Glutamatergic neuron (in vitro differentiated cells): ENCODE measurements around the gene RFXANK. TPM values are rescaled to one million over a fixed set of nuclear protein-coding genes. Genes with fewer than 3 reads are reported as not detected.

Experiments
- DNase-seq: peaks from one replicate; pipeline ENCODE4 v3.0.0; 2022
- H3K27ac Mint-ChIP-seq: one replicate; pipeline ENCODE4 v1.8.0; 2020; ENCODE audit warnings: mild to moderate bottlenecking, mixed read lengths, inconsistent platforms; ENCODE audit not compliant: unreplicated experiment
- H3K27me3 Mint-ChIP-seq: one replicate; pipeline ENCODE4 v1.8.0; 2020; ENCODE audit warnings: mild to moderate bottlenecking, moderate library complexity, mixed read lengths, inconsistent platforms; ENCODE audit not compliant: unreplicated experiment
- H3K36me3 Mint-ChIP-seq: one replicate; pipeline ENCODE4 v1.8.0; 2020; ENCODE audit warnings: mild to moderate bottlenecking, mixed read lengths, inconsistent platforms; ENCODE audit not compliant: unreplicated experiment
- H3K4me1 Mint-ChIP-seq: one replicate; pipeline ENCODE4 v1.8.0; 2020; ENCODE audit warnings: mild to moderate bottlenecking, low read depth, mixed read lengths, inconsistent platforms; ENCODE audit not compliant: unreplicated experiment
- H3K4me3 Mint-ChIP-seq: one replicate; pipeline ENCODE4 v1.8.0; 2020; ENCODE audit warnings: mild to moderate bottlenecking, mixed read lengths, inconsistent platforms; ENCODE audit not compliant: unreplicated experiment
- H3K9me3 Mint-ChIP-seq: one replicate; pipeline ENCODE4 v1.8.0; 2020; ENCODE audit warnings: mild to moderate bottlenecking, moderate library complexity, mixed read lengths, inconsistent platforms; ENCODE audit not compliant: unreplicated experiment
- long read RNA-seq: library from polyadenylated mRNA; unstranded; transcript quantifications from one replicate; pipeline ENCODE4 v2.0.0, GENCODE V29; 2020; ENCODE audit not compliant: unreplicated experiment
- total RNA-seq: library from RNA; stranded (reverse); fragmentation: NEBNext Ultra II Directional; extraction: Animal tissue kit (Norgen Biotek cat#: 25700); gene quantifications from one replicate; pipeline ENCODE4 v1.2.1, GENCODE V29; 2021; ENCODE audit not compliant: unreplicated experiment
- TF ChIP-seq, protein P1 (sequence below): fragments of 200-600 bp; sonication (generic); IDR thresholded peaks from one replicate; pipeline ENCODE4 v1.5.0; 2021; ENCODE audit not compliant: partially characterized antibody, unreplicated experiment

Gene RFXANK, protein sequence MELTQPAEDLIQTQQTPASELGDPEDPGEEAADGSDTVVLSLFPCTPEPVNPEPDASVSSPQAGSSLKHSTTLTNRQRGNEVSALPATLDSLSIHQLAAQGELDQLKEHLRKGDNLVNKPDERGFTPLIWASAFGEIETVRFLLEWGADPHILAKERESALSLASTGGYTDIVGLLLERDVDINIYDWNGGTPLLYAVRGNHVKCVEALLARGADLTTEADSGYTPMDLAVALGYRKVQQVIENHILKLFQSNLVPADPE
- total RNA-seq = 73.5 TPM
- long read RNA-seq, partial matches to known transcripts = 9 of 19 reads
- long read RNA-seq, other reads (novel, unspliced or antisense) = 5 of 19 reads

DNA sequence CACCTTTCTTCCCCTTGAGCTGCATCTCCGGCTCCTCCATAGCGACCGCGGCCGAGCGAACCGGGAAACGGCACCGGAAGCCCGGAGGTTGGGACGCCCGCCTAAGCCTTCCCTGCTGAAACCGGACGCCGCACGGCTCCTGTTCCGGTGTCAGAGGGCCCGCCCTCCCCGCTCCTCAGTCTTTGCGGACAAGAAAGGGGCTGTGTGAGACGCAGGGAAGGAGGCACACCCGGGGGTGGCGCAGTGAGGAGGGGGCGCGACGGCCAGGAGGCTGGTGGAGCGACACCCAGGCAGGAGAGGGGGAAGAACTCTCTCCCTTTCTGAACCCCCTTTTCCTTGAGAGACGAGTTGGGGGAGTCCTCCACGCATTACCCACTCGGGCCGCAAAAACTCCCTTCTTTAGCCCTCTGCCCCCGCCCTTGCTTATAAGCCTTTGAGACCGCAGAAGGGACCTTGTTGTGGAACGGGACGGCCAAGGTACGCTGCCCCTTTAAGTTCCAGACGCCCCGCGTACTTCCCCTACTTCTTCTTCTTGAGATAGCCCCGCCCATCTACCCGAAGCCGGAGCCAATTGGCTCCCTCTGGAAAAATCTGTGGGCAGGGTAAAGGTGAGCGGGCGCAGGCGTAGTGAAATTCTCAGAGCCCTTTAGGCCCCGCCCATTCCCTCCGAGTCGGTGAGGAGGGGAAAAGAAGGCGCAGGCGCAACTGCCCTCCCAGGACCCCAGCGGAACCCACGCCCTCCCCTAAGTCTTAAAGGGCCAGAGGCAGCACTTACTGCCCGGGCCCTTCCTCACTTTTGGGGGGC lies at the start of gene RFXANK, which contains the start of gene BORCS8:
TSS of gene RFXANK (plus strand) at position 181 of the 805 bp plus-strand sequence. CDS start 1,689 bp downstream, outside the sequence.
TSS of gene BORCS8 (minus strand) at position 75 of the 805 bp plus-strand sequence. CDS start at position 40, 35 bp downstream.
- TF ChIP-seq, protein P1, sequence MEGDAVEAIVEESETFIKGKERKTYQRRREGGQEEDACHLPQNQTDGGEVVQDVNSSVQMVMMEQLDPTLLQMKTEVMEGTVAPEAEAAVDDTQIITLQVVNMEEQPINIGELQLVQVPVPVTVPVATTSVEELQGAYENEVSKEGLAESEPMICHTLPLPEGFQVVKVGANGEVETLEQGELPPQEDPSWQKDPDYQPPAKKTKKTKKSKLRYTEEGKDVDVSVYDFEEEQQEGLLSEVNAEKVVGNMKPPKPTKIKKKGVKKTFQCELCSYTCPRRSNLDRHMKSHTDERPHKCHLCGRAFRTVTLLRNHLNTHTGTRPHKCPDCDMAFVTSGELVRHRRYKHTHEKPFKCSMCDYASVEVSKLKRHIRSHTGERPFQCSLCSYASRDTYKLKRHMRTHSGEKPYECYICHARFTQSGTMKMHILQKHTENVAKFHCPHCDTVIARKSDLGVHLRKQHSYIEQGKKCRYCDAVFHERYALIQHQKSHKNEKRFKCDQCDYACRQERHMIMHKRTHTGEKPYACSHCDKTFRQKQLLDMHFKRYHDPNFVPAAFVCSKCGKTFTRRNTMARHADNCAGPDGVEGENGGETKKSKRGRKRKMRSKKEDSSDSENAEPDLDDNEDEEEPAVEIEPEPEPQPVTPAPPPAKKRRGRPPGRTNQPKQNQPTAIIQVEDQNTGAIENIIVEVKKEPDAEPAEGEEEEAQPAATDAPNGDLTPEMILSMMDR = no peak
- DNase-seq = peak; percentile 99
- Mint-ChIP-seq H3K27ac (peak within 1 kb of the TSS; percentile 91), H3K4me1 (peaks cover 3% of the 10 kb centered on the region), H3K27me3 (peaks cover 3% of the 10 kb centered on the region), H3K36me3 (no peaks in the 10 kb centered on the region), H3K4me3 (peak within 1 kb of the TSS; percentile 94), H3K9me3 (peaks cover 1% of the 10 kb centered on the region)

DNA sequence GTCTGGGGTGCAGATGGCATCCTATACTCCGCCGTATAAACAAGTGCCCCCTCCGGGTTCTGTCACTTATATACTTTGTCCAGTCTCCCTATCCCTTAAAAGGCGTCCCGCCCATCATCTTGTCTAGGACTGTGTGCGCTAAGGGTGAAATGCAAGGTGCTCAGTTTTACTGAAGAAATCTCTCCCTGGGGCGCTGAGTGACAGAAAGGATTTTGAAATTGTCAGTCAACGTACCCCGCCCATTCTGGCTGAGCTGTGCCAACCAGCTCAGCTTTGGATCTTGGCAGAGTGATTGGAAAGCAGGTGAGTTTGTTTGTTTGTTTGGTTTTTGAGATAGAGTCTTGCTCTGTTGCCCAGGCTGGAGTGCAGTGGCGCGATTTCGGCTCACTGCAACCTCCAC lies 49.7 kb upstream of the RFXANK start:
- Mint-ChIP-seq H3K36me3 (no peaks in the 10 kb centered on the region), H3K27me3 (peaks cover 7% of the 10 kb centered on the region)

DNA sequence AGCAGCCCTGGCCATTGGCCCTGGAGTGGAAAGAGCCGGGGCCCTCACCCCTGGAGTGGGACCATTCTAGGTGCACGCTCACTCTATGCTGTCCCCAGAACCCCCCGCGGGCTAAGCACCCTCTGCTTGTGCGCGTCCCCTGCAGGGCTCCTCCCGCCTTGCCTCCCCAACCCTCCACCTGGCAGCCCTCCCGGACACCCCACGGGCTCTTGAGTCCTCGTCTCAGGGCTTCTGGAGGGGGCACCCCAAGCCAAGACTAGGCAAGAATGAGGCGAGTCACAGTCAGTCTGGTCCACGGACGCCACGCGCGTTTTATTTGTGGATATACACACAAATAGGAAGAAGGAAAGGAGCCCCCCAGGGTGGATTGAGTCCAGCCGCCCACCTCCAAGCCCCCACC lies 46.8 kb upstream of the RFXANK start:
- Mint-ChIP-seq H3K27me3 (no peaks in the 10 kb centered on the region), H3K4me3 (no peak overlapping the region), H3K9me3 (peaks cover 3% of the 10 kb centered on the region), H3K4me1 (no peaks in the 10 kb centered on the region), H3K36me3 (no peaks in the 10 kb centered on the region), H3K27ac (no peak overlapping the region)
- TF ChIP-seq, protein P1 = no peak
- DNase-seq = no peak

More for the DNA sequence above, 49.7 kb upstream of the RFXANK start:
- Mint-ChIP-seq H3K27ac (no peak overlapping the region), H3K4me3 (no peak overlapping the region), H3K4me1 (no peaks in the 10 kb centered on the region), H3K9me3 (peaks cover 6% of the 10 kb centered on the region)
- no peak for DNase-seq
- TF ChIP-seq, protein P1 = no peak

DNA sequence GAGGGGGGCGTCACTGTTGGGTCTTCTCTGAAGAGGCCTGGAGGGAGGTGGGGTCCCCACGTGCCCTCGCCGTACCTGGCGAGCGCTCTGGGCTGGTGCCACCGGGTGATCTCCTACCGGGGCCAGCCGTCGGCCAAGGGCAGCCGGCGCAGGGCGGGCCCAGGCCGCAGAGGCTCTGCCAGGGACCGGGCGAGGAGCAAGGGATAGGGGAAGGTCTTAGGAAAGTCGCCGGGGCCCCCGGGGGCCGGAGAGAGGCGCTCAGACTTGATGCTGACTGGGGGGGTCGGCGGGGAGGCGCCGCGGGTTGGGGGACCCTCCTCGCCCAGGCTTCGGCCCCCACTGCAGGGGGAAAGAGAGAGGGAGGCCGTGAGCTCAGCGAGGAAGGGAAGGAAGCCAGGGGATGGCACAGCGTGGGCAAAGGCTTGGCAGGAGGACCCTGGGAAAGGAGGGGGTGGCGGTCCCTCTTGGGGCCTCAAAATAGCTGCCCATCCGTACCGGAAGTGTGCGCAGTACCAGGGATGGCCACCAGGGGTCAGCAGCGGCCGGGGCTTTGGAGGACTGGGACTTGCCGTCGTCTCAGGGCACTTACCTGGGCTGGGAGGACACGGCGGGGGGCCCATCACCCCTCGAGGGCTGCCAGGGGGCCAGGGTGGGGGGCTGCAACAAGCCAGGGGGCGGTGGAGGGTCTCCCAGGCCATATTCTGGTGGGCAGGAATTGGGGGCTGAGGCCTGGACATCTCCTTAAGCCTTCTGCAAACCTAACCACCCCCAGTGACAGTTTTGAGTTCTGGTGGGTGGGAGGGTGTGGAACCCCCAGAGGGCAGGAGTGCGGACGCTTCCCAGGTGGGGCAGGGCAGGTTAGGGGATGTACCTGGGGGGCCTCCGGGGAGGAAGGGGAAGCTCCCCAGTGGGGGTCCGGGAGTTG lies 46.1 kb upstream of the RFXANK start:
- no peak overlapping the region for H3K27ac Mint-ChIP-seq
- no peaks in the 10 kb centered on the region for H3K4me1 Mint-ChIP-seq
- TF ChIP-seq, protein P1 = peak; percentile 98
- H3K4me3 Mint-ChIP-seq = no peak overlapping the region
- peak; percentile 90 for DNase-seq
- no peaks in the 10 kb centered on the region for H3K36me3 Mint-ChIP-seq
- H3K9me3 Mint-ChIP-seq = peaks cover 3% of the 10 kb centered on the region
- peaks cover under 1% of the 10 kb centered on the region for H3K27me3 Mint-ChIP-seq
